K562 (cell line): ENCODE data around the gene ATP5PO. TPM values are rescaled to one million over a fixed set of nuclear protein-coding genes. Genes with fewer than 3 reads are reported as not detected.

Experiments used
- ATAC-seq: fragments of 200-7000 bp; cut with Tn5 transposase; 3 replicates; pipeline ENCODE4 v1.9.1; 2020; ENCODE audit warnings: moderate library complexity
- BruUV-seq: library from RNA; stranded (reverse); fragments of 400-500 nt; replicated peaks from 2 replicates; lab custom pipeline; 2021; lab: Mats Ljungman, UMichigan
- CTCF ChIA-PET: fragments of 300-600 bp; formaldehyde crosslinking; extraction: SDS; loops from one replicate; lab custom pipeline; 2021; ENCODE audit warnings: low intra/inter-chr PET ratio; lab: Yijun Ruan, JAX
- POLR2A ChIA-PET: fragments of 300-600, 350-650 bp; sonication (Branson Sonifier 250); formaldehyde crosslinking; extraction: SDS; loops from one replicate; lab custom pipeline; 2021; ENCODE audit warnings: antibody characterized with exemption, inconsistent platforms; lab: Yijun Ruan, JAX
- DNase-seq, 4 experiments: peaks; one replicate each; pipeline versions ENCODE4 v3.0.0 to v3.0.0-alpha.2; 2011 to 2018; ENCODE audit warnings: low spot score in 3 of 4, mixed read lengths in 3 of 4; ENCODE audit errors: extremely low read depth in 1 of 4
- FAIRE-seq: peaks from 2 replicates; lab custom pipeline; 2011; peaks lifted over from hg19 to GRCh38; lab: Jason Lieb, UNC
- H2AFZ ChIP-seq: 2 replicates; pipeline ENCODE4 v1.6.0; 2011; ENCODE audit warnings: low read depth, low read length, control low read depth, inconsistent platforms
- H3K27ac ChIP-seq: fragments of 200-600 bp; 3 replicates; pipeline ENCODE4 v1.8.0; 2011; ENCODE audit warnings: low read depth, mild to moderate bottlenecking, control low read depth, inconsistent platforms, low read length, moderate library complexity, mixed read lengths; ENCODE audit errors: extremely low read depth
- H3K27me3 ChIP-seq, 2 experiments: fragments of 300-600 bp in 1 of 2; 2 replicates in 1 of 2; 3 replicates in 1 of 2; pipeline versions ENCODE4 v1.6.0 to v1.8.0; 2011; ENCODE audit warnings: inconsistent platforms in 2 of 2, low read length in 2 of 2, mild to moderate bottlenecking in 1 of 2, mixed read lengths in 1 of 2, moderate library complexity in 1 of 2; ENCODE audit not compliant: control insufficient read depth in 2 of 2, insufficient read depth in 2 of 2
- H3K36me3 ChIP-seq: fragments of 300-600 bp; 3 replicates; pipeline ENCODE4 v1.8.0; 2011; ENCODE audit warnings: mild to moderate bottlenecking, low read length, inconsistent platforms; ENCODE audit not compliant: control insufficient read depth, insufficient read depth
- H3K4me1 ChIP-seq, 2 experiments: fragments of 200-600 bp in 1 of 2; replicated peaks in 1 of 2; 2 replicates in 1 of 2; 3 replicates in 1 of 2; pipeline versions ENCODE4 v1.5.1 to v1.8.0; 2011; ENCODE audit warnings: inconsistent platforms in 2 of 2, low read length in 2 of 2, mild to moderate bottlenecking in 1 of 2, mixed read lengths in 1 of 2, moderate library complexity in 1 of 2; ENCODE audit not compliant: control insufficient read depth in 2 of 2, insufficient read depth in 2 of 2
- H3K4me2 ChIP-seq: 2 replicates; pipeline ENCODE4 v1.6.1; 2011; ENCODE audit warnings: low read length, control low read depth, inconsistent platforms, mixed read lengths; ENCODE audit not compliant: insufficient read depth
- H3K4me3 ChIP-seq: fragments of 200-600 bp; sonication (generic), shearing (Covaris generic); 2 replicates; pipeline ENCODE4 v1.5.1; 2016; ENCODE audit warnings: control low read depth, inconsistent platforms
- H3K79me2 ChIP-seq: fragments of 200-600 bp; 3 replicates; pipeline ENCODE4 v1.8.0; 2011; ENCODE audit warnings: low read length, inconsistent platforms; ENCODE audit not compliant: control insufficient read depth, insufficient read depth
- H3K9ac ChIP-seq, 2 experiments: 2 replicates each; pipeline versions ENCODE4 v1.6.0 to v1.6.1; 2011; ENCODE audit warnings: low read depth in 2 of 2, low read length in 2 of 2, control low read depth in 1 of 2, inconsistent platforms in 1 of 2, mild to moderate bottlenecking in 1 of 2, mixed read lengths in 1 of 2; ENCODE audit not compliant: insufficient read depth in 1 of 2
- H3K9me1 ChIP-seq: one replicate; pipeline ENCODE4 v1.6.0; 2011; ENCODE audit warnings: inconsistent platforms, mild to moderate bottlenecking, low read length, moderate library complexity; ENCODE audit not compliant: control insufficient read depth, insufficient read depth
- H3K9me3 ChIP-seq: replicated peaks from 2 replicates; pipeline ENCODE4 v1.5.1; 2011; ENCODE audit warnings: low read depth, low read length, inconsistent platforms; ENCODE audit not compliant: control insufficient read depth, insufficient read depth
- H4K20me1 ChIP-seq: replicated peaks from 2 replicates; pipeline ENCODE4 v1.6.1; 2011; ENCODE audit warnings: low read length, inconsistent platforms, mixed read lengths; ENCODE audit not compliant: control insufficient read depth, insufficient read depth
- BRF1 ChIP-seq: IDR thresholded peaks from 3 replicates; pipeline ENCODE4 v1.6.1; 2011; ENCODE audit warnings: borderline replicate concordance, mild to moderate bottlenecking; ENCODE audit not compliant: insufficient read length; ENCODE audit errors: extremely low read depth
- ETV6 ChIP-seq, 3 experiments: fragments of 150-350 bp in 1 of 3; sonication (generic) in 1 of 3; formaldehyde crosslinking in 1 of 3; IDR thresholded peaks; 2 replicates each; pipeline versions ENCODE4 v1.6.1 to v1.8.0; 2014 to 2022; ENCODE audit warnings: borderline replicate concordance in 2 of 3, low read depth in 2 of 3, antibody characterized with exemption in 1 of 3, low read length in 1 of 3, mild to moderate bottlenecking in 1 of 3, missing genetic modification reagents in 1 of 3
- FOS ChIP-seq: IDR thresholded peaks from 3 replicates; pipeline ENCODE4 v1.6.1; 2011; ENCODE audit not compliant: insufficient read length; ENCODE audit errors: extremely low read depth
- HDGF ChIP-seq: fragments of 450-650 bp; IDR thresholded peaks from 2 replicates; pipeline ENCODE4 v1.6.1; 2016
- MAFF ChIP-seq: IDR thresholded peaks from 2 replicates; pipeline ENCODE4 v1.6.1; 2012; ENCODE audit warnings: low read length, improper control_type of control experiment
- NFATC3 ChIP-seq: fragments of 450-650 bp; IDR thresholded peaks from 2 replicates; pipeline ENCODE4 v1.6.1; 2017; ENCODE audit warnings: mild to moderate bottlenecking
- PBX2 ChIP-seq, 2 experiments: IDR thresholded peaks in 1 of 2; conservative IDR thresholded peaks in 1 of 2; 2 replicates each; pipeline ENCODE4 v1.6.1; 2016; ENCODE audit warnings: low read depth in 2 of 2, mild to moderate bottlenecking in 1 of 2, missing compliant biosample characterization in 1 of 2, missing genetic modification characterization in 1 of 2, moderate library complexity in 1 of 2
- RBBP5 ChIP-seq: fragments of 200-600 bp; sonication (generic); IDR thresholded peaks from 2 replicates; pipeline ENCODE4 v1.6.1; 2012; ENCODE audit warnings: borderline replicate concordance, mild to moderate bottlenecking, low read length, control low read depth, inconsistent platforms; ENCODE audit not compliant: insufficient read depth, poor library complexity, severe bottlenecking
- RBM22 ChIP-seq: fragments of 200-400 bp; formaldehyde crosslinking; IDR thresholded peaks from 2 replicates; pipeline ENCODE4 v1.6.1; 2018; ENCODE audit warnings: low read length, low read depth; ENCODE audit not compliant: poor library complexity, severe bottlenecking
- RBM34 ChIP-seq: fragments of 200-400 bp; formaldehyde crosslinking; IDR thresholded peaks from 2 replicates; pipeline ENCODE4 v1.6.1; 2018; ENCODE audit warnings: low read length, borderline replicate concordance; ENCODE audit not compliant: insufficient read depth
- TAF15 ChIP-seq: fragments of 200-400 bp; formaldehyde crosslinking; IDR thresholded peaks from 2 replicates; pipeline ENCODE4 v1.6.1; 2017; ENCODE audit warnings: mild to moderate bottlenecking, low read depth, low read length, moderate library complexity
- ZC3H4 ChIP-seq: sonication (generic); formaldehyde crosslinking; IDR thresholded peaks from 2 replicates; pipeline ENCODE4 v1.9.0; 2021; ENCODE audit warnings: missing genetic modification reagents, borderline replicate concordance
- ZNF224 ChIP-seq: sonication (generic); formaldehyde crosslinking; IDR thresholded peaks from 2 replicates; pipeline ENCODE4 v1.8.0; 2022; ENCODE audit warnings: mild to moderate bottlenecking, missing genetic modification reagents
- ZNF232 ChIP-seq: sonication (generic); formaldehyde crosslinking; IDR thresholded peaks from 2 replicates; pipeline ENCODE4 v1.8.0; 2022; ENCODE audit warnings: mild to moderate bottlenecking, missing genetic modification reagents
- ZNF444 ChIP-seq: fragments of 250-450 bp; sonication (Bioruptor Pico); IDR thresholded peaks from 2 replicates; pipeline ENCODE4 v1.4.0; 2020; ENCODE audit warnings: mild to moderate bottlenecking, moderate library complexity
- ZNF511 ChIP-seq: sonication (generic); formaldehyde crosslinking; IDR thresholded peaks from 2 replicates; pipeline ENCODE4 v1.8.0; 2022; ENCODE audit warnings: mild to moderate bottlenecking, missing genetic modification reagents
- ZZZ3 ChIP-seq: fragments of 450-650 bp; IDR thresholded peaks from 2 replicates; pipeline ENCODE4 v1.6.1; 2016; ENCODE audit warnings: antibody characterized with exemption, mild to moderate bottlenecking, moderate library complexity
- WGBS: fragments of 100-300 bp; shearing (Covaris generic); methylation state at CpG from one replicate; pipeline ENCODE4 v1.1.6; 2016; ENCODE audit warnings: low coverage, mixed read lengths; ENCODE audit not compliant: insufficient coverage; ENCODE audit errors: missing lambda C conversion rate; 5-methylcytosine and 5-hydroxymethylcytosine counted together
- in situ Hi-C: fragments of 300-500 bp; cut with MboI; formaldehyde crosslinking; loops from 4 replicates; pipeline ENCODE4 v1.15.0; 2018; ENCODE audit warnings: inconsistent platforms, mixed read lengths
- intact Hi-C: fragments of 100-400 bp; cut with micrococcal nuclease; formaldehyde crosslinking; loops from 2 replicates; pipeline ENCODE4 v1.14.2; 2022
- polyA plus RNA-seq, 8 experiments: library from polyadenylated mRNA; depleted of rRNA in 4 of 8; stranded (reverse) in 5 of 8; unstranded in 3 of 8; fragments of >200 nt; fragmentation: Nextera tagmentation in 2 of 8; fragmentation: Illumina TruSeq in 1 of 8; extraction: Ambion mirVana in 2 of 8; extraction: Trizol in 1 of 8; gene quantifications; 2 replicates each; pipeline versions ENCODE4 v1.2.1 to v1.2.3, GENCODE V29; 2011 to 2014; ENCODE audit warnings: inconsistent platforms in 1 of 8, missing spikeins in 1 of 8
- total RNA-seq, 7 experiments: library from RNA; depleted of rRNA in 6 of 7; stranded (reverse); fragments of >200 nt in 6 of 7; fragmentation: Illumina TruSeq in 2 of 7; extraction: Trizol in 2 of 7; gene quantifications; 2 replicates each; pipeline versions ENCODE4 v1.2.1 to v1.2.3, GENCODE V29; 2011 to 2021; ENCODE audit warnings: low replicate concordance in 1 of 7

Gene ATP5PO
- total and polyA plus RNA-seq, 9 of the 15 experiments (the other 6 are each of a cell fraction or from before 2014, with no cell fraction given): 367 to 2,722 (median 808) TPM

GRCh38 chr21:33944185-33944763, 28.7 kb upstream of the ATP5PO start (continued):
- TF ChIP-seq RBBP5 (no peak), HDGF (no peak), ETV6 (IDR thresholded peaks at IDR 0.05; ENCODE audit: borderline replicate concordance in 1 of 2, low read depth in 2 of 2, low read length in 1 of 2) (no peak), ETV6 (CRISPR knock-in tag; IDR thresholded peaks at IDR 0.05; ENCODE audit: borderline replicate concordance) (no peak), ZNF232 (CRISPR knock-in tag) (no peak)

- Histone ChIP-seq H3K27ac (no peak overlapping the region), H3K9me1 (no peaks in the 10 kb centered on the region), H3K36me3 (no peaks in the 10 kb centered on the region), H3K9me3 (no peaks in the 10 kb centered on the region), H4K20me1 (no peaks in the 10 kb centered on the region), H3K9ac (no peak overlapping the region), H3K4me3 (no peak overlapping the region), H3K79me2 (no peaks in the 10 kb centered on the region), H2AFZ (no peak overlapping the region), H3K4me1 (peaks cover 10 to 25% of the 10 kb centered on the region in 2 experiments), H3K27me3 (no peaks in the 10 kb centered on the region), H3K4me2 (no peak overlapping the region)
- FAIRE-seq: no peak
- no TSS peak for BruUV-seq
- intact Hi-C loops: no loop called here
- ChIA-PET POLR2A (interaction anchor here (0.9 to 1.9 kb wide), 3 partner anchors 9 to 10 kb away, joined by 3 to 6 read pairs (median 4); no protein-coding TSS in a partner anchor), CTCF (no interaction called here)
- ATAC-seq: no peak
- 70% methylated on average over 2 of the region's 2 CpGs for WGBS
- TF ChIP-seq FOS: no peak
- no peak for TF ChIP-seq NFATC3
- no peak for TF ChIP-seq RBM34
- no peak for TF ChIP-seq PBX2 (CRISPR knock-in tag; IDR thresholded peaks at IDR 0.05; ENCODE audit: low read depth)
- no peak for TF ChIP-seq PBX2 (tag; conservative IDR thresholded peaks at IDR 0.05; ENCODE audit: low read depth)
- TF ChIP-seq TAF15: no peak
- TF ChIP-seq ZZZ3: no peak
- TF ChIP-seq RBM22: no peak
- TF ChIP-seq ZC3H4 (CRISPR knock-in tag): no peak
- TF ChIP-seq BRF1: no peak
- no peak for TF ChIP-seq ZNF444 (CRISPR knock-in tag)
- TF ChIP-seq MAFF: no peak
- TF ChIP-seq ZNF224 (CRISPR knock-in tag): no peak
- no peak for TF ChIP-seq ZNF511 (CRISPR knock-in tag)
- in situ Hi-C loops: no loop called here
- DNase-seq: no peak
Measured at GRCh38 chr21:33943293-33943692, 27.7 kb upstream of the ATP5PO start.
